HepG2 (cell line): ENCODE results near the gene CTXN1. TPM values are rescaled to one million over a fixed set of nuclear protein-coding genes. Genes with fewer than 3 reads are reported as not detected.

Experiments used
- AGO1 ChIP-seq: fragments of 200-400 bp; formaldehyde crosslinking; IDR thresholded peaks from 2 replicates; pipeline ENCODE4 v1.6.1; 2017; ENCODE audit warnings: mild to moderate bottlenecking, low read depth, low read length, moderate library complexity; ENCODE audit not compliant: poor library complexity, severe bottlenecking
- ASH2L ChIP-seq: fragments of 300-600, 200-600 bp; sonication (generic); IDR thresholded peaks from 2 replicates; pipeline ENCODE4 v1.7.0; 2017; ENCODE audit warnings: low read depth, mild to moderate bottlenecking, moderate library complexity, mixed read lengths, low read length; ENCODE audit not compliant: insufficient read length
- CC2D1A ChIP-seq: sonication (generic); formaldehyde crosslinking; IDR thresholded peaks from 2 replicates; pipeline ENCODE4 v1.8.1; 2023; ENCODE audit warnings: mild to moderate bottlenecking, missing genetic modification reagents
- DMAP1 ChIP-seq: IDR thresholded peaks from 2 replicates; pipeline ENCODE4 v1.6.1; 2016
- EP300 ChIP-seq, 3 experiments: sonication (generic) in 1 of 3; formaldehyde crosslinking in 1 of 3; IDR thresholded peaks; 2 replicates each; pipeline versions ENCODE4 v1.5.1 to v1.6.1; 2011 to 2020; ENCODE audit warnings: low read depth in 2 of 3, low read length in 2 of 3, borderline replicate concordance in 1 of 3, improper control_type of control experiment in 1 of 3, mild to moderate bottlenecking in 1 of 3, missing genetic modification reagents in 1 of 3, moderate library complexity in 1 of 3
- JUND ChIP-seq: sonication (generic); formaldehyde crosslinking; IDR thresholded peaks from 2 replicates; pipeline ENCODE4 v1.8.0; 2022; ENCODE audit warnings: mild to moderate bottlenecking, missing genetic modification reagents
- KAT7 ChIP-seq: IDR thresholded peaks from 2 replicates; pipeline ENCODE4 v1.6.1; 2018; ENCODE audit warnings: borderline replicate concordance, missing compliant biosample characterization
- KDM3A ChIP-seq: IDR thresholded peaks from 2 replicates; pipeline ENCODE4 v1.6.1; 2018; ENCODE audit warnings: low read depth, missing compliant biosample characterization
- MAFG ChIP-seq: sonication (generic); formaldehyde crosslinking; IDR thresholded peaks from 2 replicates; pipeline ENCODE4 v1.5.1; 2020; ENCODE audit warnings: mild to moderate bottlenecking, missing genetic modification reagents
- MXD4 ChIP-seq: IDR thresholded peaks from 2 replicates; pipeline ENCODE4 v1.6.1; 2016; ENCODE audit warnings: mild to moderate bottlenecking, missing biosample characterization, missing genetic modification reagents
- NR1H2 ChIP-seq: sonication (generic); formaldehyde crosslinking; IDR thresholded peaks from 2 replicates; pipeline ENCODE4 v1.8.1; 2022; ENCODE audit warnings: low read depth, missing genetic modification reagents, borderline replicate concordance
- NRL ChIP-seq: sonication (generic); formaldehyde crosslinking; IDR thresholded peaks from 2 replicates; pipeline ENCODE4 v1.5.0; 2020; ENCODE audit warnings: missing genetic modification reagents, mild to moderate bottlenecking, moderate library complexity, borderline replicate concordance
- PHF20 ChIP-seq: sonication (generic); formaldehyde crosslinking; IDR thresholded peaks from 2 replicates; pipeline ENCODE4 v1.5.0; 2020; ENCODE audit warnings: mild to moderate bottlenecking, missing genetic modification reagents
- SMARCC2 ChIP-seq: fragments of 450-650 bp; IDR thresholded peaks from 2 replicates; pipeline ENCODE4 v1.6.1; 2017; ENCODE audit warnings: antibody characterized with exemption, mild to moderate bottlenecking
- SOX6 ChIP-seq, 2 experiments: fragments of 450-650 bp in 1 of 2; sonication (generic) in 1 of 2; formaldehyde crosslinking in 1 of 2; IDR thresholded peaks; 2 replicates each; pipeline versions ENCODE4 v1.4.0 to v1.6.1; 2017 to 2020; ENCODE audit warnings: antibody characterized with exemption in 1 of 2, mild to moderate bottlenecking in 1 of 2, missing genetic modification reagents in 1 of 2
- SP2 ChIP-seq: sonication (generic); formaldehyde crosslinking; IDR thresholded peaks from 2 replicates; pipeline ENCODE4 v1.5.1; 2020; ENCODE audit warnings: mild to moderate bottlenecking, missing genetic modification reagents
- ZNF451 ChIP-seq: sonication (generic); formaldehyde crosslinking; IDR thresholded peaks from 2 replicates; pipeline ENCODE4 v1.5.0; 2020; ENCODE audit warnings: mild to moderate bottlenecking, missing genetic modification reagents
- ZNF556 ChIP-seq: sonication (generic); formaldehyde crosslinking; IDR thresholded peaks from 2 replicates; pipeline ENCODE4 v1.4.0; 2020; ENCODE audit warnings: mild to moderate bottlenecking, missing genetic modification reagents, borderline replicate concordance
- ZNF781 ChIP-seq: sonication (generic); formaldehyde crosslinking; IDR thresholded peaks from 2 replicates; pipeline ENCODE4 v1.5.1; 2020; ENCODE audit warnings: borderline replicate concordance, mild to moderate bottlenecking, missing genetic modification reagents; ENCODE audit errors: not compliant biosample characterization
- ZNF792 ChIP-seq: IDR thresholded peaks from 2 replicates; pipeline ENCODE4 v1.6.1; 2016
- ZSCAN20 ChIP-seq: sonication (generic); formaldehyde crosslinking; IDR thresholded peaks from 2 replicates; pipeline ENCODE4 v1.4.0; 2020; ENCODE audit warnings: missing genetic modification reagents, mild to moderate bottlenecking, borderline replicate concordance
- polyA plus RNA-seq, 8 experiments: library from polyadenylated mRNA; depleted of rRNA in 3 of 8; stranded (reverse) in 7 of 8; unstranded in 1 of 8; fragments of >200 nt; fragmentation: Illumina TruSeq in 4 of 8; extraction: Trizol in 4 of 8; gene quantifications; 2 replicates each; pipeline versions ENCODE4 v1.2.1 to v1.2.3, GENCODE V29; 2011 to 2016; ENCODE audit warnings: low read depth in 4 of 8, missing spikeins in 1 of 8, mixed read lengths in 1 of 8; ENCODE audit not compliant: insufficient read depth in 1 of 8
- total RNA-seq, 5 experiments: library from RNA; depleted of rRNA; stranded (reverse); fragments of >200 nt; fragmentation: Illumina TruSeq; extraction: Trizol; gene quantifications; 2 replicates each; pipeline ENCODE4 v1.2.3, GENCODE V29; 2016; ENCODE audit warnings: low read depth in 1 of 5
- TF ChIP-seq, protein P1 (sequence below): sonication (generic); formaldehyde crosslinking; IDR thresholded peaks from 2 replicates; pipeline ENCODE4 v1.8.0; 2022; ENCODE audit warnings: missing genetic modification reagents, low read depth, mild to moderate bottlenecking, borderline replicate concordance
- TF ChIP-seq, protein P2 (sequence below): sonication (generic); formaldehyde crosslinking; IDR thresholded peaks from 2 replicates; pipeline ENCODE4 v1.8.1; 2023; ENCODE audit warnings: mild to moderate bottlenecking, inconsistent platforms, moderate library complexity, missing genetic modification reagents, borderline replicate concordance
- TF ChIP-seq, protein P3 (sequence below): sonication (generic); formaldehyde crosslinking; IDR thresholded peaks from 2 replicates; pipeline ENCODE4 v1.5.1; 2020; ENCODE audit warnings: missing genetic modification reagents, mild to moderate bottlenecking, borderline replicate concordance
- TF ChIP-seq, protein P4 (sequence below): sonication (generic); formaldehyde crosslinking; IDR thresholded peaks from 2 replicates; pipeline ENCODE4 v1.4.0; 2020; ENCODE audit warnings: mild to moderate bottlenecking, missing genetic modification reagents

The CTXN1 gene
- total and polyA plus RNA-seq, 2 of the 13 experiments (the other 11 are each of a cell fraction or from before 2014, with no cell fraction given), result 0.11 TPM; not detected in 1

DNA sequence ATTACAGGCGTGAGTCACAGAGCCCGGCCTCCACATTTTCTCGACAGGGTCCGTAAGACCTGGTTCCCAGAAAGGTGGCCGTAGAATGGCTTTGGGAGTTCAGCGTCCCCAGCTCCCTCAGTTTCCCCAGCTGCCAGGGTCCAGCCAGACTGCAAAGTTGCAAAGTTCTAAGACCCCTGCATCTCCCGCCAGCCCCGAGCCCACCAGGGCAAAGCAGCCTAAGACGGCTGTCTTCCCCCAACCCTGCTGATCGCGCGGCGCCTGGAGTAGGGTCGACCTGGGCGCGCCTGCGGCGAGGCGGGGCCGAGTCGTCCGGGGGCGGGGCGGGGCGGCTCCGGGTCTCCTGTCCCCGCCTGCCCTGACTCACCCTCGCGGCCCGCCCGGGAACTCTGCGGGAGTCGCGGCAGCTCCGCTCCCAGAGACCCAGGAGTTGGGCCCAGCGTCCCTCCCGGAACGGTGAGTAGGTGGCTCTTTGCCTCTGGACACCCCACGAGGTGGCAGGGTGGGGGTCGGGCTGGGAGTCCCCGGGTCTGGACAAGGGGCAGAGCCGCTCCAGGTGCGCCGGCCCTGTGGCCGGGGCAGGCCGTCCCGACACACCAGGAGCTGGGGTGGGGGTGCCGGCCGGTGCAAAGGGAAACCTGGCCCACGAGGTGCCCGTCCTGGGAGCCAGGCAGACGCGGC is 37.6 kb downstream of the CTXN1 start, which contains the start of gene LRRC8E (continued):
- TF ChIP-seq KAT7 (no peak; the same call in 1 of the 2 replicates), ZNF451 (CRISPR knock-in tag) (peak; percentile 73; the same call in 1 of the 2 replicates), ASH2L (peak; percentile 48), CC2D1A (CRISPR knock-in tag) (no peak), PHF20 (CRISPR knock-in tag) (0 out of 2 replicates have a peak, but pooled peaks have one; percentile 31), MAFG (CRISPR knock-in tag) (no peak), AGO1 (no peak), EP300 (IDR thresholded peaks at IDR 0.05; ENCODE audit: low read depth in 2 of 2, low read length in 2 of 2) (no peak), EP300 (CRISPR knock-in tag; IDR thresholded peaks at IDR 0.05; ENCODE audit: borderline replicate concordance) (no peak), DMAP1 (CRISPR knock-in tag) (peak; percentile 63; the same call in 1 of the 2 replicates), SP2 (no peak), ZNF781 (CRISPR knock-in tag) (no peak), NR1H2 (CRISPR knock-in tag) (no peak), KDM3A (CRISPR knock-in tag) (peak; percentile 27; the same call in 1 of the 2 replicates), SMARCC2 (no peak), ZSCAN20 (CRISPR knock-in tag) (0 out of 2 replicates have a peak, but pooled peaks have one; percentile 38), ZNF556 (CRISPR knock-in tag) (no peak), JUND (CRISPR knock-in tag) (no peak), SOX6 (IDR thresholded peaks at IDR 0.05) (no peak), SOX6 (CRISPR knock-in tag; IDR thresholded peaks at IDR 0.05) (no peak; the same call in 1 of the 2 replicates), ZNF792 (CRISPR knock-in tag) (0 out of 2 replicates have a peak, but pooled peaks have one; percentile 38), MXD4 (CRISPR knock-in tag) (no peak), NRL (0 out of 2 replicates have a peak, but pooled peaks have one; percentile 23)
- TF ChIP-seq, protein P1, sequence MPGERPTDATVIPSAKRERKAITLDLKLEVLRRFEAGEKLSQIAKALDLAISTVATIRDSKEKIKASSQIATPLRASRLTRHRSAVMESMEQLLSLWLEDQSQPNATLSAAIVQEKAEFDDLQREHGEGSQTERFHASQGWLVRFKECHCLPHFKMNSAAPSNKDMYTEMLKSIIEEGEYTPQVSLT (CRISPR knock-in tag), result no peak
- TF ChIP-seq, protein P2, sequence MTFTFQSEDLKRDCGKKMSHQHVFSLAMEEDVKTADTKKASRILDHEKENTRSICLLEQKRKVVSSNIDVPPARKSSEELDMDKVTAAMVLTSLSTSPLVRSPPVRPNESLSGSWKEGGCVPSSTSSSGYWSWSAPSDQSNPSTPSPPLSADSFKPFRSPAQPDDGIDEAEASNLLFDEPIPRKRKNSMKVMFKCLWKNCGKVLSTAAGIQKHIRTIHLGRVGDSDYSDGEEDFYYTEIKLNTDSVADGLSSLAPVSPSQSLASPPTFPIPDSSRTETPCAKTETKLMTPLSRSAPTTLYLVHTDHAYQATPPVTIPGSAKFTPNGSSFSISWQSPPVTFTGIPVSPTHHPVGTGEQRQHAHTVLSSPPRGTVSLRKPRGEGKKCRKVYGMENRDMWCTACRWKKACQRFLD, result no peak
- TF ChIP-seq, protein P3, sequence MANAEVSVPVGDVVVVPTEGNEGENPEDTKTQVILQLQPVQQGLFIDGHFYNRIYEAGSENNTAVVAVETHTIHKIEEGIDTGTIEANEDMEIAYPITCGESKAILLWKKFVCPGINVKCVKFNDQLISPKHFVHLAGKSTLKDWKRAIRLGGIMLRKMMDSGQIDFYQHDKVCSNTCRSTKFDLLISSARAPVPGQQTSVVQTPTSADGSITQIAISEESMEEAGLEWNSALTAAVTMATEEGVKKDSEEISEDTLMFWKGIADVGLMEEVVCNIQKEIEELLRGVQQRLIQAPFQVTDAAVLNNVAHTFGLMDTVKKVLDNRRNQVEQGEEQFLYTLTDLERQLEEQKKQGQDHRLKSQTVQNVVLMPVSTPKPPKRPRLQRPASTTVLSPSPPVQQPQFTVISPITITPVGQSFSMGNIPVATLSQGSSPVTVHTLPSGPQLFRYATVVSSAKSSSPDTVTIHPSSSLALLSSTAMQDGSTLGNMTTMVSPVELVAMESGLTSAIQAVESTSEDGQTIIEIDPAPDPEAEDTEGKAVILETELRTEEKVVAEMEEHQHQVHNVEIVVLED (CRISPR knock-in tag), result peak; percentile 37; the same call in 1 of the 2 replicates
- TF ChIP-seq, protein P4, sequence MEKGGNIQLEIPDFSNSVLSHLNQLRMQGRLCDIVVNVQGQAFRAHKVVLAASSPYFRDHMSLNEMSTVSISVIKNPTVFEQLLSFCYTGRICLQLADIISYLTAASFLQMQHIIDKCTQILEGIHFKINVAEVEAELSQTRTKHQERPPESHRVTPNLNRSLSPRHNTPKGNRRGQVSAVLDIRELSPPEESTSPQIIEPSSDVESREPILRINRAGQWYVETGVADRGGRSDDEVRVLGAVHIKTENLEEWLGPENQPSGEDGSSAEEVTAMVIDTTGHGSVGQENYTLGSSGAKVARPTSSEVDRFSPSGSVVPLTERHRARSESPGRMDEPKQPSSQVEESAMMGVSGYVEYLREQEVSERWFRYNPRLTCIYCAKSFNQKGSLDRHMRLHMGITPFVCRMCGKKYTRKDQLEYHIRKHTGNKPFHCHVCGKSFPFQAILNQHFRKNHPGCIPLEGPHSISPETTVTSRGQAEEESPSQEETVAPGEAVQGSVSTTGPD, result no peak
